ENCODE results near the gene BAZ1B.

The BAZ1B gene

GRCh38 chr7:73446682-73447081 lies 75.4 kb downstream of the BAZ1B start:
- Histone ChIP-seq H3K4me1 (ENCODE audit: control insufficient read depth, insufficient read depth, low read length) (no peaks in the 10 kb centered on the region), H3K27me3 (ENCODE audit: control insufficient read depth in 1 of 2, insufficient read depth in 2 of 2, low read length in 2 of 2) (no peaks in the 10 kb centered on the region), H3K9ac (ENCODE audit: low read length in 2 of 2) (no peak overlapping the region), H3K27ac (ENCODE audit: low read length) (no peak overlapping the region), H3K36me3 (ENCODE audit: control insufficient read depth in 2 of 2, insufficient read depth in 2 of 2, low read length in 2 of 2) (peaks cover 79% of the 10 kb centered on the region in 2 donors), H3K9me3 (ENCODE audit: control insufficient read depth in 2 of 2, low read length in 2 of 2) (no peaks in the 10 kb centered on the region), H3K4me3 (ENCODE audit: low read length in 2 of 2) (no peak overlapping the region)

DNA sequence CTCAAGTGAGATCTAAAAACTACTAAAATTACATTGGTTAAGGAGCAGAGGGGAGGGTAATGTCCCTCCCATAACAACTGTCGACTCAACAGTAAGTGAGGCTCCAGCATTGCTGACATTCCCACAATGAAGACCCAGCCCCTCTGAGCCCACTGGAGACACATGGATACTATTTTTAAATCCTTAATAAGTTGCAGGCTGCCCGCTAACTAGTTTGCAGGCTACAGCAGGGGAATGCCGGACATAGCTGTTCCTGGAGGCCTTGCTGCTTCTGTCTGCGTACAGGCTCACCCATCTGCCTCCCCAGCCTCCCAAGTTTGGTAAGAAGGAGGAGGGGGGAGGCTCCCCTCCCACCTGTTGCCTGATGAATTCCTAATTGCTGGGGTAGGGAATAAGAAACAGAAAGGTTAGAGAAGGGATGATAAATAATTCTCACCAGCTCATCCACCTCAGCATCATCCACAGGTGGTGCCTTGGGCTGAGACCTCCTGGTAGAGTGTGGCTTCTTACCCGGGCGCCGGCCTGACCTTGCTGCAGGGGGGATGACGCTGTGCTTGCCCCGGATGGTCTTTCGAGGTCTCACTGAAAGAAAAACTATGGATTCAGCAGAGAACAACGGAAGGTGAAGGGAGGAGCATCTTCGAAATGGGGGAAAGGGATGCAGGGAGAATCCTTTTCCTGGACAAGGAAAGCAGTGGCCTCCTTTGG lies 78.4 kb downstream of the BAZ1B start:
- no peaks in the 10 kb centered on the region for H3K4me1 ChIP-seq (ENCODE audit: control insufficient read depth, insufficient read depth, low read length)
- peak overlapping the region in 1 of 2 donors; percentile 22 for H3K9ac ChIP-seq (ENCODE audit: low read length in 2 of 2)
- no peaks in the 10 kb centered on the region for H3K27me3 ChIP-seq (ENCODE audit: control insufficient read depth in 1 of 2, insufficient read depth in 2 of 2, low read length in 2 of 2)
- no peaks in the 10 kb centered on the region for H3K9me3 ChIP-seq (ENCODE audit: control insufficient read depth in 2 of 2, low read length in 2 of 2)
- H3K4me3 ChIP-seq (ENCODE audit: low read length in 2 of 2), result no peak overlapping the region
- no peak overlapping the region for H3K27ac ChIP-seq (ENCODE audit: low read length)
- peaks cover 70 to 73% of the 10 kb centered on the region in 2 donors for H3K36me3 ChIP-seq (ENCODE audit: control insufficient read depth in 2 of 2, insufficient read depth in 2 of 2, low read length in 2 of 2)

DNA sequence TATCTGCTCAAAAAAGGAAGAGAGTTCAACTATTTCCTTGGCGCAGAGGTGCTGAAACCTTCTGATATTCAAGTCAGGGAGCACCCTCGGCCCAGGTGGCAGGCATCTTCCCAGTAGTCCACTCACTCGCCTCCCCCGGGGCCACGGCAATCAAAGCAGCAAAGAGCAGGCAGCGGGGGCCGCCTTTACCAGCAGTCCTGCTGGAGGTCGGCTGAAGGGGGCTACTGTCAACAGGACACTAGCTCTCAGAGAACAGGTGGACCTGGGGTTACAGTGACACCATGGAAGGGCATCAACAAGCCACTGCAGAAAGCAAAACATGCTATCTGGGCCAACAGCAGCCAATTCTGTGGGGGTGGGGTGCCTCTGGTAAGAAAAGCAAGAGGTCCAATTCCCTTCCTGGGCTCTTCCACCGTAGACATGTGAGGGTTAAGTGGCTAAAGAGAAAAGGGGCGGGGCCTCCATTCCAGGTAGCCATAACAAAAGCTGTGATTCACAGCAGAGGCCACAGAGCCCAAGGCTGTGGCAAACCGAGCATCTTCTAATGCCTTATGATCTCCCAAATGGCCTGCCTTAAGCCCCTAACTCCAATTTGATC lies 79.1 kb downstream of the BAZ1B start:
- Histone ChIP-seq H3K9me3 (ENCODE audit: control insufficient read depth in 2 of 2, low read length in 2 of 2) (no peaks in the 10 kb centered on the region), H3K36me3 (ENCODE audit: control insufficient read depth in 2 of 2, insufficient read depth in 2 of 2, low read length in 2 of 2) (peaks cover 64 to 66% of the 10 kb centered on the region in 2 donors), H3K4me3 (ENCODE audit: low read length in 2 of 2) (no peak overlapping the region), H3K9ac (ENCODE audit: low read length in 2 of 2) (peak overlapping the region in 1 of 2 donors; percentile 22), H3K27me3 (ENCODE audit: control insufficient read depth in 1 of 2, insufficient read depth in 2 of 2, low read length in 2 of 2) (no peaks in the 10 kb centered on the region), H3K27ac (ENCODE audit: low read length) (no peak overlapping the region), H3K4me1 (ENCODE audit: control insufficient read depth, insufficient read depth, low read length) (no peaks in the 10 kb centered on the region)

DNA sequence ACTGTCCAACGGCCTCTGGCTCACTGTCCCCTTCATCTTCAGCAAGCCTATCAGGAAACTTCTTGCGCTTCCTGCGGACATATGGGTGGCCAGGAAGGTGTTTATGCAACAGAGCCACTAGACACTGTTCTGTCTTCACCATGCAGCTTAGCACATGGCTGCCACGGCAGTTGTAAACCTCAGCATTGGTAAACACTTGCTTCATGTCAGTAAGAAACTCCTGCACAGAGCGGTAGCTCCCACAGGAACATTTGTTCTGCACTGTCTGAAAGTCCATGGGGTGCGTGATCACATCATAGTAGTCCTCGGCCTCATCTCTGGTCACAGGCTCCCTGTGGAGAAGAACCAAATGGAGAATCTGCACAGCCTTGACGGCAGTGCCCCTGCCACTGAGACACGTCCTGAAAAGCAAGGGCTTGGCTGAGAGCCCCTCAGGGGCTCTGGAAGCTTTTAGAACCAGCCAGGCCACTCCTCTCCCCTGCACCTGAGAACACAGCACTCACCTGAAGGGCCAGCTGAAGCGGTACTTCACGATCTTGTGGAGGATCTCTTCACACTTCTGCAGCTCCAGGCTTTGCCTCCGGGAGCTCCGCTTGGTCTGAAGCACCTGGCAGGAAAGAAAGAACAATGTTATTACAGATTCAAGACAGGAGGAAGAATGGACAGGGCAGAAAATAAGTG lies 79.7 kb downstream of the BAZ1B start:
- H3K9me3 ChIP-seq (ENCODE audit: control insufficient read depth in 2 of 2, low read length in 2 of 2), result no peaks in the 10 kb centered on the region
- H3K4me1 ChIP-seq (ENCODE audit: control insufficient read depth, insufficient read depth, low read length), result no peaks in the 10 kb centered on the region
- no peak overlapping the region for H3K27ac ChIP-seq (ENCODE audit: low read length)
- H3K9ac ChIP-seq (ENCODE audit: low read length in 2 of 2), result no peak overlapping the region
- no peak overlapping the region for H3K4me3 ChIP-seq (ENCODE audit: low read length in 2 of 2)
- H3K36me3 ChIP-seq (ENCODE audit: control insufficient read depth in 2 of 2, insufficient read depth in 2 of 2, low read length in 2 of 2), result peaks cover 59 to 62% of the 10 kb centered on the region in 2 donors
- no peaks in the 10 kb centered on the region for H3K27me3 ChIP-seq (ENCODE audit: control insufficient read depth in 1 of 2, insufficient read depth in 2 of 2, low read length in 2 of 2)

DNA sequence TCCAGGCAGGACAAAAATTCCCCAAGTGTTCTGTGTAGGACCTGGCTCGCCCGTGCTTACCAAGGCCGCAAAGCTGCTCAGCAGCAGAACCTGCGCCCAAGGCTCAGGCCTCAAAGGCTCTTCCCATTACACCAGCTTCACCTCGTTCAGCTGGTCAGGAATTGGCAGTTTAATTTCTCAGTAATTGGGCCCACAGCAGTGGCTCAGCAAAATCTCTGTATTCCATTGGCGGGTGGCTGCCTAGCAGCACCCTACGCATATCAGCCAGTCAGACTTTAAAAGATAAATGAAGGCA lies 82.7 kb downstream of the BAZ1B start:
- Histone ChIP-seq H3K36me3 (ENCODE audit: control insufficient read depth in 2 of 2, insufficient read depth in 2 of 2, low read length in 2 of 2) (peaks cover 33 to 39% of the 10 kb centered on the region in 2 donors), H3K4me3 (ENCODE audit: low read length in 2 of 2) (no peak overlapping the region), H3K9ac (ENCODE audit: low read length in 2 of 2) (no peak overlapping the region), H3K9me3 (ENCODE audit: control insufficient read depth in 2 of 2, low read length in 2 of 2) (no peaks in the 10 kb centered on the region), H3K4me1 (ENCODE audit: control insufficient read depth, insufficient read depth, low read length) (no peaks in the 10 kb centered on the region), H3K27me3 (ENCODE audit: control insufficient read depth in 1 of 2, insufficient read depth in 2 of 2, low read length in 2 of 2) (peaks cover 0 to 2% of the 10 kb centered on the region in 2 donors), H3K27ac (ENCODE audit: low read length) (no peak overlapping the region)

- Histone ChIP-seq H3K9me3 (ENCODE audit: control insufficient read depth in 2 of 2, low read length in 2 of 2) (no peaks in the 10 kb centered on the region), H3K27me3 (ENCODE audit: control insufficient read depth in 1 of 2, insufficient read depth in 2 of 2, low read length in 2 of 2) (peaks cover 2 to 6% of the 10 kb centered on the region in 2 donors), H3K4me1 (ENCODE audit: control insufficient read depth, insufficient read depth, low read length) (peaks cover 4% of the 10 kb centered on the region), H3K27ac (ENCODE audit: low read length) (no peak overlapping the region), H3K9ac (ENCODE audit: low read length in 2 of 2) (no peak overlapping the region), H3K36me3 (ENCODE audit: control insufficient read depth in 2 of 2, insufficient read depth in 2 of 2, low read length in 2 of 2) (peaks cover 27 to 33% of the 10 kb centered on the region in 2 donors), H3K4me3 (ENCODE audit: low read length in 2 of 2) (no peak overlapping the region)
These were observed 83.3 kb downstream of the BAZ1B start for GRCh38 chr7:73438547-73439409.

DNA sequence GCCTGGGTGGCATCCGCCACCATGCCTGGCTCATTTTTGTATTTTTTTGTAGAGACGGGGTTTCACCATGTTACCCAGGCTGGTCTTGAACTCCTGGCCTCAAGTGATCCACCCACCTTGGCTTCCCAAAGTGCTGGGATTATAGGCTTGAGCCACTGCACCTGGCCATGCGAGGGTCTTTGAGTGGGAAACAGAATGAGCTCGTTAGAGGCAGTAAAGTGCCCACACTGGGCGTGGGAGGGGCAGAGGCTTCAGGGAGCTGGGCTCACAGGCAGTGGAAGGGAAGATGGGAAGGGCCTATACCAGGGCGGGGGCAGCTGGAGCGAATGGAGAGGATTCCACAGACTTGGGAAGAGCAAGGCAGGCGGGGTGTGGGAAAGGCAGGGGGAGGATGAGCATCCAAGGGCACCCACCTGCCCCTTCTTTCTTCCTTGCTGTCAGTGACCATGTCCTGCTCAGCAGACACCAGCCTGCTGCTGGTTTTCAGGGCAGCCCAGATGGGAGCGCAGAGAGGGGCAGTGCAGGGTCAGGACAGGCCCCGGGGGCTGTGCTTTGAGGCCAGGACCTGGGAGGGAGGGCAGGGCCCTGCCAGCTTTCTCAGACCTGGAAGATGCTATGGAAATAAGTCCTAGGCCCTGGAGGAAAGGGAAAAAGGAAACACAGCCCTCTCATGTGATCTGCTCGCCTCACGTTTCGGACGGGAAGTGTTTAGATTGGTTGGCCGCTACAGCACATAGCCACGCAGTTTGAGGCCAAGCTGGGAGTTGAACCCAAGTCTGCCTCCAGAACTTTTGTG lies 84.3 kb downstream of the BAZ1B start:
- Histone ChIP-seq H3K4me3 (ENCODE audit: low read length in 2 of 2) (no peak overlapping the region), H3K27me3 (ENCODE audit: control insufficient read depth in 1 of 2, insufficient read depth in 2 of 2, low read length in 2 of 2) (peaks cover 2 to 9% of the 10 kb centered on the region in 2 donors), H3K9ac (ENCODE audit: low read length in 2 of 2) (peak overlapping the region in 1 of 2 donors; percentile 29), H3K36me3 (ENCODE audit: control insufficient read depth in 2 of 2, insufficient read depth in 2 of 2, low read length in 2 of 2) (peaks cover 17 to 24% of the 10 kb centered on the region in 2 donors), H3K4me1 (ENCODE audit: control insufficient read depth, insufficient read depth, low read length) (peaks cover 8% of the 10 kb centered on the region), H3K9me3 (ENCODE audit: control insufficient read depth in 2 of 2, low read length in 2 of 2) (no peaks in the 10 kb centered on the region), H3K27ac (ENCODE audit: low read length) (no peak overlapping the region)

DNA sequence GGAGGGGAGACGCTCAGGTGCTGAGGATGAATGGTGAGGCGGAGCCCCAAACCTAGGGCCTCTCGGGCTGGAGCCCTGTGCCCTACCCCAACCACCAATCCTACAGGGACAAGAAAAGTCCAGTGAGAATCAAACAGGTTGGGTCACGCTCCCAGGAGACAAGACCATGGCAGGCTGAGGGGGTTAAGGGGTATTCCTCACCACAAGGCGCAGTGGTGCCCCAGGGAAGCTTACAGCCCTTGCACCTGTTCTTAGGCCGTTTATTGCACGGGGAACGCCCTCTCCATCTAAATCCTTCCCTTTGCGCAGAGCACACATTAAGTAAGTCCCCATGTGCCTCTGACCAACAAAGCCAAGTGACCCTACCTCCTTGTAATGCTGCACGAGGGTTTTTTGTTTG lies 85.0 kb downstream of the BAZ1B start:
- Histone ChIP-seq H3K9me3 (ENCODE audit: control insufficient read depth in 2 of 2, low read length in 2 of 2) (no peaks in the 10 kb centered on the region), H3K27ac (ENCODE audit: low read length) (no peak overlapping the region), H3K27me3 (ENCODE audit: control insufficient read depth in 1 of 2, insufficient read depth in 2 of 2, low read length in 2 of 2) (peaks cover 2 to 12% of the 10 kb centered on the region in 2 donors), H3K4me1 (ENCODE audit: control insufficient read depth, insufficient read depth, low read length) (peaks cover 9% of the 10 kb centered on the region), H3K9ac (ENCODE audit: low read length in 2 of 2) (no peak overlapping the region), H3K36me3 (ENCODE audit: control insufficient read depth in 2 of 2, insufficient read depth in 2 of 2, low read length in 2 of 2) (peaks cover 10 to 17% of the 10 kb centered on the region in 2 donors), H3K4me3 (ENCODE audit: low read length in 2 of 2) (no peak overlapping the region)

- Histone ChIP-seq H3K4me1 (ENCODE audit: control insufficient read depth, insufficient read depth, low read length) (peaks cover 9% of the 10 kb centered on the region), H3K27ac (ENCODE audit: low read length) (no peak overlapping the region), H3K4me3 (ENCODE audit: low read length in 2 of 2) (no peak overlapping the region), H3K27me3 (ENCODE audit: control insufficient read depth in 1 of 2, insufficient read depth in 2 of 2, low read length in 2 of 2) (peaks cover 3 to 12% of the 10 kb centered on the region in 2 donors), H3K9me3 (ENCODE audit: control insufficient read depth in 2 of 2, low read length in 2 of 2) (no peaks in the 10 kb centered on the region), H3K9ac (ENCODE audit: low read length in 2 of 2) (no peak overlapping the region), H3K36me3 (ENCODE audit: control insufficient read depth in 2 of 2, insufficient read depth in 2 of 2, low read length in 2 of 2) (peaks cover 4 to 15% of the 10 kb centered on the region in 2 donors)
These were observed 85.8 kb downstream of the BAZ1B start for GRCh38 chr7:73436031-73436929.

Data from stomach smooth muscle (tissue), 2 donors.